BLaER1 treated with 17β-estradiol and CSF1 and Interleukin-3, amounts not matched to agents 10 nM and 100 nM (cell line): Measurements from ENCODE around the gene CHRNA9.

Experiments used
- H3K27ac ChIP-seq, 11 experiments: shearing (Covaris generic); formaldehyde crosslinking; 2 replicates each; pipeline ENCODE4 v1.8.1; 2022
- H3K27me3 ChIP-seq, 11 experiments: shearing (Covaris generic); formaldehyde crosslinking; 2 replicates each; pipeline ENCODE4 v1.8.1; 2022
- H3K36me3 ChIP-seq, 11 experiments: shearing (Covaris generic); formaldehyde crosslinking; 2 replicates each; pipeline ENCODE4 v1.8.1; 2022
- H3K4me1 ChIP-seq, 10 experiments: shearing (Covaris generic); formaldehyde crosslinking; 2 replicates each; pipeline ENCODE4 v1.8.1; 2022
- H3K4me2 ChIP-seq, 11 experiments: shearing (Covaris generic); formaldehyde crosslinking; 2 replicates each; pipeline ENCODE4 v1.8.1; 2022
- H3K4me3 ChIP-seq, 10 experiments: shearing (Covaris generic); formaldehyde crosslinking; 2 replicates each; pipeline ENCODE4 v1.8.1; 2022
- H3K9ac ChIP-seq, 11 experiments: shearing (Covaris generic); formaldehyde crosslinking; 2 replicates each; pipeline ENCODE4 v1.8.1; 2022
- H3K9me3 ChIP-seq, 11 experiments: shearing (Covaris generic); formaldehyde crosslinking; replicated peaks in 1 of 11; 2 replicates each; pipeline ENCODE4 v1.8.1; 2022
- H4K20me1 ChIP-seq, 11 experiments: shearing (Covaris generic); formaldehyde crosslinking; 2 replicates each; pipeline ENCODE4 v1.8.1; 2022
- Cebpa-rat ChIP-seq, 11 experiments: shearing (Covaris generic); IDR thresholded peaks; 2 replicates each; pipeline ENCODE4 v1.8.1; 2022

Gene CHRNA9

DNA sequence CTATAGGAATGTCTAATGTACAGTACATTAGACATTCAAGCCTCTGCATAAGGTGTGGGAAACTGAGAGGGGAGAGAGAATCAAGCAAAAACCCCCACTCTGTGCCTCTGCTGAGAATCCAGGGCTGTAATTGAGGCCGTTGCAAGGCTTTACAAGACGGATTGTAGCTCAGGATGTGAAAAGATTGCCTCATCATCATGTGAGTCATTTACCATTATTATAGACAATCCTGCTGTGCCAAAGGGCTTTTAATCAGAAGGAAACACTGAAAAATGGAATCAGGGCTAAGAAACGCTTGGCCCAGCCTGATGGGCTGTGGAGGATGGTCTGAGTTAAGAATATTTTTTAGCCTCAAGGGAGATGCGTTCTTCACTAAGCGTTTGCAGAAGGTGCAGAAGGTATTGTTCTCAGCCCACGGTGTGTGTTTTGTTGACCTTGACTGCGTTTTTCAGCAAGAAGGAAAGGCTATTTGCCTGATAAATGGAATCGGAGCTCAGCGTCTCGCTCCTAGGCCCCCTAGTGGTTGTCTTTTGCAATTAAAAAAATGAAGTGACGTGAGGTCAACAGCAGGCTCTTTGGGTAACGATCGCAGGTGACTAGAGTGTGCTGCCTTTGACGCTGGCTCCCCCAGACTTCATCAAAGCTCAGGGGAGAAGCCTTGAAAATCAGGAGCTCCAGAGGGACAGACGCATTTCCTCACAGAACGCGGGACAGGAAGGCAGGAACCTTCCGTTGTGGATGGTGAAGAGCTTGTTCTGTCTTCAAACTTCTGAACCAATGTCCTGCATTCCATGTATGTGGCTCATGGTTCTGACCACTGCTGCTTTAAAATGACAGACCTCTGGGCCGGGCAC lies 18.1 kb upstream of the CHRNA9 start:
- Histone ChIP-seq H3K36me3 (no peaks in the 10 kb centered on the region), H3K9ac (peak overlapping the region; percentile 61 to 81 (median 74)), H3K27ac (peak overlapping the region; percentile 60 to 92 (median 81))

DNA sequence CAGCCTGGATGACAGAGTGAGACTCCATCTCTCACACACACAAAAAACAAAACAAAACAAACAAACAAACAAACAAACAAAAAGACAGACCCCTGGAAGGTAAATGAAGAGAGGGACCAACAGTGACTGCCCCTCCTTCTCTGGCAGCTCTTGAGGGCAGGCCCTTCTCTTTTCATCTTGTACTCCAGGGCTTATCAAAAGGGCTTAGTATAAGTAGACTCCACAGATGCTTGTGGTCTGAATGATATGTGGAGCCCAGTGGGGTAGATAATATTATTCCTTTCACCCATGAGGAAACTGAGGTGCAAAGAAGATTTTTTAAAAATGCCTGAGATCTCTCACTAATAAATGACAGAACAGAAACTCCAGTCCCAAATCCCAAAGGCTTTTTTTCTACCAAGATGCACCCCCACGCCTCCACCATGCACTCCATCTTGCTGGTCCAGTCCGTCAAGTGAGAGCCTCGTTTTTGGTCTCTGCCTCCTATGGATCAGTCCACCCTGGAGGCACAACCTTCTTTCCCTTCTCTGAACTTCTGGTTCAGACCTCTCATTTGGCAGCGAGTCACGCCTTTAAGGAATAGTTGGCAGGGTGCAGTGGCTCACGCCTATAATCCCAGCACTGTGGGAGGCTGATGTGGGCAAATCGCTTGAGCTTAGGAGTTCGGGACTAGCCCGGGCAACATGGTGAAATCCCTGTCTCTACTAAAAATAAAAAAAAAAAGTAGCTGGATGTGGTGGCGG lies 17.0 kb upstream of the CHRNA9 start:
- H3K4me2 ChIP-seq = peak overlapping the region in 7 of 11 experiments; percentile 66 to 93 (median 81); a peak in 14 of 22 replicates
- H4K20me1 ChIP-seq = no peaks in the 10 kb centered on the region
- H3K9me3 ChIP-seq = no peaks in the 10 kb centered on the region
- peaks cover 29 to 78% (median 47%) of the 10 kb centered on the region in 10 experiments for H3K4me1 ChIP-seq
- no peaks in the 10 kb centered on the region for H3K36me3 ChIP-seq
- H3K27me3 ChIP-seq = no peaks in the 10 kb centered on the region
- TF ChIP-seq Cebpa-rat (IDR thresholded peaks at IDR 0.05) = no peak
- H3K4me3 ChIP-seq = no peak overlapping the region
- no peak overlapping the region; a peak in 1 of 22 replicates for H3K9ac ChIP-seq
- peak overlapping the region in 6 of 11 experiments; percentile 10 to 92 (median 84); a peak in 9 of 22 replicates for H3K27ac ChIP-seq

More for the DNA sequence above, 18.1 kb upstream of the CHRNA9 start:
- Histone ChIP-seq H3K4me3 (peak overlapping the region in 9 of 10 experiments; percentile 30 to 55 (median 48); a peak in 16 of 20 replicates), H3K9me3 (no peaks in the 10 kb centered on the region), H3K27me3 (no peaks in the 10 kb centered on the region), H3K4me2 (peak overlapping the region; percentile 66 to 93 (median 79)), H3K4me1 (peaks cover 33 to 75% (median 46%) of the 10 kb centered on the region in 10 experiments), H4K20me1 (no peaks in the 10 kb centered on the region)
- TF ChIP-seq Cebpa-rat (IDR thresholded peaks at IDR 0.05) = peak in 9 of 11 experiments; percentile 32 to 83 (median 73); a peak in 13 of 22 replicates

DNA sequence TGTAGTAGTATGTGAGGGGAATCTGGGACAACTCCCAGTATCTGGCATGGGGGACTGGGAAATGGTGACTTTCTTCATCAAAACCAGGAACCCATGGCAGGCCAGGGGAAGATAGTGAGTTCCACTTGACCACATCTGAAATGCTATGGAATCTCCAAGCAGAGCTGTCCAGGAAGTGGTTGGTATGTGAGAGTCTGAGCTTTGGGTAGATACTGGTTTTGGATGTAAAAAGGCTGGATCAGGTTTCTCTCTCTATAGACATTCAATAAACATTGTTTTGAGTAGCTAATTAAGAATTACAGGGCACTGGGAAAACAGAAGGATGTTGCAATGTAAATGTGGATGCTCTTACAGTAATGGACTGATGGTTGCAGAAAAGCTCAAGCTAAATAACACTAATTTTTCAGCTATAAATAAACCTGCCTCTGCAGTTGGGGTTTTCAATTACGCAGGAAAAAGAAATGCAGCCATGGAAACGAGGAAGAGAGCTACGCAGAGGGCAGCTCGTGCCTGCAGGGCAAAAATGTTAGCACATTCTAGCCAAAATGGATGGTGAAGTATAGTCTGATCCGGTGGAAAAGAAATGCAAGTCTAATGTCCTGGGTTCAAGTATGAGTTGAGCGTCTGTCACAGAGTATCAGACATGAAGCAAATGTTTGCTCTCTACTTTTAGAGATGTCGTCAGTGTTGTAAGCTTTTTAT lies 13.4 kb upstream of the CHRNA9 start:
- TF ChIP-seq Cebpa-rat (IDR thresholded peaks at IDR 0.05) = no peak

DNA sequence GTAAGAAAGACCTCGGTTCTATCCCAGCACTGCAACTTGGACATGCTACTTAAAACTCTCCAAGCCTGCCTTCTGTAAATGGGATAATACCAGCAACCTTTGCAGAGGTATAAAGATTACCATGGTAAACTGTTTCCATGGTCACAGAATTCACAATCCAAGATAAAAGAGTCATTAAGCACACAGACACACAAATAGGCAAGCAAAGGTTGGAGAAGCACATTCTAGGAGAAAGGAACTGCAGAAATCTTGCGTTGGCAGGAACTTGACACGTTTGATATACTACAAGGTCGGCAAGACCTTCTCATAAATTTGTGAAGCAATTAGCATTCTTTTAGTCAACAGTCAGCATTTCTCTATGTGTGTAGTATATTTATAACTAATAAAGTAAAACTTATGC lies 12.3 kb upstream of the CHRNA9 start:
- Histone ChIP-seq H3K27me3 (no peaks in the 10 kb centered on the region), H3K4me2 (peak overlapping the region in 5 of 11 experiments; percentile 30 to 74 (median 68); a peak in 8 of 22 replicates), H3K36me3 (no peaks in the 10 kb centered on the region), H3K9ac (no peak overlapping the region), H3K4me1 (peaks cover 43 to 89% (median 63%) of the 10 kb centered on the region in 10 experiments), H3K4me3 (no peak overlapping the region), H4K20me1 (no peaks in the 10 kb centered on the region), H3K27ac (peak overlapping the region in 2 of 11 experiments; percentile 17 to 45; a peak in 3 of 22 replicates), H3K9me3 (no peaks in the 10 kb centered on the region)
- no peak for TF ChIP-seq Cebpa-rat (IDR thresholded peaks at IDR 0.05)

More for the DNA sequence above, 13.4 kb upstream of the CHRNA9 start:
- H3K9ac ChIP-seq = no peak overlapping the region
- H3K27me3 ChIP-seq = no peaks in the 10 kb centered on the region
- H3K36me3 ChIP-seq = no peaks in the 10 kb centered on the region
- H4K20me1 ChIP-seq = no peaks in the 10 kb centered on the region
- H3K4me2 ChIP-seq = peak overlapping the region; percentile 20 to 74 (median 52)
- H3K4me3 ChIP-seq = no peak overlapping the region
- peaks cover 42 to 87% (median 63%) of the 10 kb centered on the region in 10 experiments for H3K4me1 ChIP-seq
- no peaks in the 10 kb centered on the region for H3K9me3 ChIP-seq
- peak overlapping the region in 7 of 11 experiments; percentile 6 to 58 (median 35); a peak in 10 of 22 replicates for H3K27ac ChIP-seq

DNA sequence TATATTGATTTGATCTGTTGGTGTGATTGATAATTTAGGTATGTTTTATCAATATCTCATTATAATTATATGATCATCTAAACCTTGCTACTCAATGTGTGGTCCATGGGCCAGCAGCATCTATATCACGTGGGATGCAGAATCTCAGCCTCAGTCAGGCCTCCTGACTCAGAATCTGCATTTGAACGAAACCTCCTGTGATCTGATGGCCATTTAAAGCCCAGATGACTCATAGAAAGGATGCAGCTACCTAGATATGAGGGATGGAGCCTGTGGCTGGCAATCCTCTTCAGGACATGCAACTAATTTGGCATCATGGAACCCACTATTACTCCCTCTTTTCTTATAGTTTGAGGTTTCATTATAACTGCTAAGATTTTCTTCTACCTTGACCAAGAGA lies 11.3 kb upstream of the CHRNA9 start:
- Histone ChIP-seq H3K27me3 (no peaks in the 10 kb centered on the region), H3K36me3 (no peaks in the 10 kb centered on the region), H3K27ac (peak overlapping the region in 3 of 11 experiments; percentile 45 to 94 (median 91); a peak in 4 of 22 replicates), H3K9ac (no peak overlapping the region), H3K4me1 (peaks cover 49 to 89% (median 67%) of the 10 kb centered on the region in 10 experiments), H3K4me3 (no peak overlapping the region), H3K9me3 (no peaks in the 10 kb centered on the region), H4K20me1 (no peaks in the 10 kb centered on the region), H3K4me2 (peak overlapping the region in 8 of 11 experiments; percentile 41 to 90 (median 65); a peak in 15 of 22 replicates)
- TF ChIP-seq Cebpa-rat (IDR thresholded peaks at IDR 0.05) = no peak

DNA sequence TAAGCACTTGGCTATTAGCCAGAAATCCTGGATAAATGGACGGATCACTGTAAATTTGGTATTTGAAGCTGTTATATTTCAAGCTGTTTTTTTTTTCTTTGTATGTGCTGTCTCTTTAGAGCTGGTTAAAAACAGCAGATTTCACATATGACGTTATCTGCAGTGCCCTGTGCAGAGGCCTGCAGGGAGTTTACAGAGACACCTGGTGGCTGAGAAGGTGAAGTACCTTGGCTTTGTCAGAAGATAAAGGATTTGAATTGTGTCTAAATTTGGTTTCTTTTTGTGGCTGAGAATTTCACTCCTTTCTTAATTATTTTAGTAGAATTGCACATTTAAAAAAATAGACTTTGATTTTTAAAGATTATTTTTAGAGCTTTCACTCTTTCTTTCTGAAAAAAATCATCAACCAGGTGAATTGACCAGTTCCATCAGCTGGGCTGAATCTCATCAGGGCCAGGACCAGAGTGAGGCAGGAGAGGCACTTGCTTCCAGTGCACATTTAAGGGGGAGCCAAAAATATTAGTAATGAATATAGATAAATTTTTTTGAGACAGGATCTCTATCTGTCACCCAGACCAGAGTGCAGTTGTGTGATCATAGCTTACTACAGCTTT lies 9.6 kb upstream of the CHRNA9 start:
- Histone ChIP-seq H3K4me3 (no peak overlapping the region), H3K4me1 (peaks cover 49 to 93% (median 74%) of the 10 kb centered on the region in 10 experiments), H4K20me1 (no peaks in the 10 kb centered on the region), H3K27me3 (no peaks in the 10 kb centered on the region), H3K9me3 (no peaks in the 10 kb centered on the region), H3K27ac (peak overlapping the region in 9 of 11 experiments; percentile 78 to 94 (median 89); a peak in 18 of 22 replicates), H3K4me2 (peak overlapping the region; percentile 13 to 91 (median 88); a peak in 17 of 22 replicates), H3K9ac (peak overlapping the region in 6 of 11 experiments; percentile 20 to 78 (median 59); a peak in 11 of 22 replicates), H3K36me3 (no peaks in the 10 kb centered on the region)
- TF ChIP-seq Cebpa-rat (IDR thresholded peaks at IDR 0.05) = no peak

DNA sequence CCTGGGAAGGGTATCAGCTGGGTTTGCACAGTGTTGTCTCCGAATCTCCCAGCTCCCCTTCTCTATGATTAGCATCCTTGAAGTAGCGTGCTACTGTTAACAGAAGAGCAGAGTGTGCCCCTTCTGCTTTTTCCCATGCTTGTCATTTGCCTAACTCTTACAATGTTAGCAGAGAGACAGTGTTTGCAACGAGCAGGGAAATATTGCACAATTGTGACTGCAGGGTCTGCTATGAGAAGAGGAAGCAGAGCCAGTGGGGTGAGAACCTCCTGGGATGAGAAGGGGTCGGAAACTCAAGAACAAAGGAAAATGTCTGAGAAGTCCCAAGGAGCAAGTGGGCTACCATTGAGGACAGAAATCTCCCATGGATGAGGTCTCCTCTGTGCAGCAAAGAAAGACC lies 7.8 kb upstream of the CHRNA9 start:
- Histone ChIP-seq H4K20me1 (no peaks in the 10 kb centered on the region), H3K36me3 (no peaks in the 10 kb centered on the region), H3K27ac (peak overlapping the region in 10 of 11 experiments; percentile 37 to 94 (median 88); a peak in 20 of 22 replicates), H3K9me3 (no peaks in the 10 kb centered on the region), H3K27me3 (no peaks in the 10 kb centered on the region), H3K4me1 (peaks cover 39 to 76% (median 64%) of the 10 kb centered on the region in 10 experiments), H3K4me2 (peak overlapping the region; percentile 65 to 91 (median 88)), H3K9ac (peak overlapping the region in 9 of 11 experiments; percentile 56 to 78 (median 77); a peak in 19 of 22 replicates), H3K4me3 (peak overlapping the region in 2 of 10 experiments; percentile 4 to 22; a peak in 2 of 20 replicates)
- TF ChIP-seq Cebpa-rat (IDR thresholded peaks at IDR 0.05) = peak; percentile 90 to 100 (median 99)

DNA sequence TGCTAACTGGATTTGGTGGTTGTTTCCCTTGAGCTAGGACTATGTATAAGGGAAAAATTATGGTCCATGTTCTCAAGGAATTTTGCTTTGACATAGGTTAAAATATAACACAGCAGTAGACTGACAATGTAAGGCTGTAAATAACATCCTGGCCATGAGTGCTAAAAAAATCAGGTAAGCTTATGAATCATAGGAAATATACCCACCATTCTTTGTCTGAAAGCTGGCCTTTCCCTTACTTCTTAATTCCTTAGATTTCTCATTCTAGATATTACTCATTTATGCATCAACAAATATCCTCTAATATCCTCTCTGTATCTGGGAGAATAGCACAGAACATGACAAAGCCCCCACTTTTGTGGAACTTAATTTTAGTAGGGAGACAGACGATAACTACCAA lies 6.8 kb upstream of the CHRNA9 start:
- Histone ChIP-seq H3K27me3 (no peaks in the 10 kb centered on the region), H3K36me3 (no peaks in the 10 kb centered on the region), H3K27ac (peak overlapping the region in 10 of 11 experiments; percentile 37 to 94 (median 88); a peak in 18 of 22 replicates), H3K4me3 (no peak overlapping the region), H3K9ac (peak overlapping the region in 7 of 11 experiments; percentile 30 to 78 (median 77); a peak in 9 of 22 replicates), H4K20me1 (no peaks in the 10 kb centered on the region), H3K4me2 (peak overlapping the region; percentile 65 to 91 (median 88); a peak in 20 of 22 replicates), H3K4me1 (peaks cover 39 to 70% (median 59%) of the 10 kb centered on the region in 10 experiments), H3K9me3 (no peaks in the 10 kb centered on the region)
- TF ChIP-seq Cebpa-rat (IDR thresholded peaks at IDR 0.05) = no peak
